OCI-LY7 (cell line): ENCODE results near the gene RHBDL1.

ENCODE experiments used
- EZH2phosphoT487 ChIP-seq: fragments of 200-600 bp; sonication (generic); IDR thresholded peaks from 2 replicates; pipeline ENCODE4 v1.6.1; 2018; ENCODE audit warnings: low read depth, borderline replicate concordance, mild to moderate bottlenecking, mixed run types, antibody characterized with exemption, low read length, moderate library complexity, mixed read lengths
- TF ChIP-seq, protein P1 (sequence below): fragments of 200-600 bp; sonication (generic); conservative IDR thresholded peaks from 2 replicates; pipeline ENCODE4 v1.5.1; 2014; ENCODE audit warnings: mild to moderate bottlenecking, antibody characterized with exemption, low read length, moderate library complexity, mixed read lengths

DNA sequence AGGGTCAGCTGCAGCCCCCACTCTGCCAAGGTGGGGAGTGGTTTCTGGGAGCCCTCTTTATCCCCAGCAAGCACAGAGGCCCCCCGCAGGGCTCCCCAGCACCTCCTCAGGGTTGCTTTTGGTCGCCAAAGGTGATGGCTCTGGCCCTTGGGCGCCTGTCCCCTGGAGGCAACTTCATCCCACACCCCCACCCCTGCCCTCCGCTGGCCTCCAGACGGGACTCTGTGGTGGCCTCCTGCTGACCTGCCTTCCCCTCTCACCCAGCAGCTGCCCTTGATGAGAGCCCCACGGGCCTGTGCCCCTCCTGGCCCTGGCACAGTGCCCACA, 15.4 kb upstream of the RHBDL1 start:
- TF ChIP-seq, protein P1, sequence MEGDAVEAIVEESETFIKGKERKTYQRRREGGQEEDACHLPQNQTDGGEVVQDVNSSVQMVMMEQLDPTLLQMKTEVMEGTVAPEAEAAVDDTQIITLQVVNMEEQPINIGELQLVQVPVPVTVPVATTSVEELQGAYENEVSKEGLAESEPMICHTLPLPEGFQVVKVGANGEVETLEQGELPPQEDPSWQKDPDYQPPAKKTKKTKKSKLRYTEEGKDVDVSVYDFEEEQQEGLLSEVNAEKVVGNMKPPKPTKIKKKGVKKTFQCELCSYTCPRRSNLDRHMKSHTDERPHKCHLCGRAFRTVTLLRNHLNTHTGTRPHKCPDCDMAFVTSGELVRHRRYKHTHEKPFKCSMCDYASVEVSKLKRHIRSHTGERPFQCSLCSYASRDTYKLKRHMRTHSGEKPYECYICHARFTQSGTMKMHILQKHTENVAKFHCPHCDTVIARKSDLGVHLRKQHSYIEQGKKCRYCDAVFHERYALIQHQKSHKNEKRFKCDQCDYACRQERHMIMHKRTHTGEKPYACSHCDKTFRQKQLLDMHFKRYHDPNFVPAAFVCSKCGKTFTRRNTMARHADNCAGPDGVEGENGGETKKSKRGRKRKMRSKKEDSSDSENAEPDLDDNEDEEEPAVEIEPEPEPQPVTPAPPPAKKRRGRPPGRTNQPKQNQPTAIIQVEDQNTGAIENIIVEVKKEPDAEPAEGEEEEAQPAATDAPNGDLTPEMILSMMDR = no peak
- TF ChIP-seq EZH2phosphoT487 = no peak
